ENCODE data around the gene NT5C1B.

NT5C1B gene

DNA sequence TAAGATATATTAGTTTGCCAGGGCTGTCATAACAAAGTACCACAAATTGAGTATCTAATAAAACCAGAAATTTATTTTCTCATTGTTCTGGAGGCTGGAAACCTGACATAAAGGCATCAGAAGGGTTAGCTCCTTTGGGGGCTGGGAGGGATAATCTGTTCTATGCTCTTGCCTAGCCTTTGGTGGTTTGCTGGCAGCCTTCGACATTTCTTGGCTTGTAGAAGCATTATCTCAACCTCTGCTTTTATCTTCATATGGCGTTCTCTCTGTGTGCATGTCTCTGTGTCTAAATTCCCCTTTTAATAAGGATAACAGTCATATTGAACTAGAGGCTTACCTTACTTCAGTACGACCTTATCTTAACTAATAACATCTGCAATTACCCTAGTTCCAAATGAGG is 22.8 kb upstream of the NT5C1B start:
- TF ChIP-seq ZBTB7A (IDR thresholded peaks at IDR 0.05; ENCODE audit: low read depth) (no peak), FOXM1 (IDR thresholded peaks at IDR 0.05; ENCODE audit: borderline replicate concordance, low read depth) (no peak), TCF12 (IDR thresholded peaks at IDR 0.05; ENCODE audit: low read depth) (no peak), TEAD4 (IDR thresholded peaks at IDR 0.05) (no peak), RAD21 (IDR thresholded peaks at IDR 0.05; ENCODE audit: low read depth) (no peak), EP300 (IDR thresholded peaks at IDR 0.05; ENCODE audit: borderline replicate concordance) (no peak), TAF1 (IDR thresholded peaks at IDR 0.05; ENCODE audit: low read depth) (no peak), CEBPB (IDR thresholded peaks at IDR 0.05) (no peak), NFIC (IDR thresholded peaks at IDR 0.05) (no peak)
- TF ChIP-seq, protein P1, sequence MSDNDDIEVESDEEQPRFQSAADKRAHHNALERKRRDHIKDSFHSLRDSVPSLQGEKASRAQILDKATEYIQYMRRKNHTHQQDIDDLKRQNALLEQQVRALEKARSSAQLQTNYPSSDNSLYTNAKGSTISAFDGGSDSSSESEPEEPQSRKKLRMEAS (IDR thresholded peaks at IDR 0.05): no peak

DNA sequence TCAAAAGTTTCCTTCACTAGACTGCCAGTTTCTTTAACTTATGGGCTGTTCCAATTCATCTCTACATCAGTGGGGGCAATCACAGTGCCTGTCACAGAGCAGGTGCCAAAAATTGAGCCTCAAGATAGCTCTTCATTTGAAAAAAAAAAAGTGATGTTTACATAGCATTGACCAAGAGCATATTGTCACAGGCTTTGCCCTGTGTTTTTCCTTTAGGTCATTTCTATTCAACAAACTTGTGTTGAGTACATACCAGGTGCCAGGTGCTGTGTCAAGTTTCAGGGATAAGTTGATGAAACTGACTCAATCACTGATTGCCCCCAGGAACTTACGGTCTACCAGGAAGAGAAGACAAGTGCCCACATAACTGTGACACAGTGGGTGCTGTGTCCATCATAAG is 22.2 kb upstream of the NT5C1B start:
- TF ChIP-seq RAD21 (IDR thresholded peaks at IDR 0.05; ENCODE audit: low read depth): no peak
- no peak for TF ChIP-seq NFIC (IDR thresholded peaks at IDR 0.05)
- no peak for TF ChIP-seq EP300 (IDR thresholded peaks at IDR 0.05; ENCODE audit: borderline replicate concordance)
- no peak for TF ChIP-seq FOXM1 (IDR thresholded peaks at IDR 0.05; ENCODE audit: borderline replicate concordance, low read depth)
- TF ChIP-seq TAF1 (IDR thresholded peaks at IDR 0.05; ENCODE audit: low read depth): no peak
- TF ChIP-seq, protein P1 (IDR thresholded peaks at IDR 0.05): no peak
- no peak for TF ChIP-seq TEAD4 (IDR thresholded peaks at IDR 0.05)
- TF ChIP-seq YY1 (IDR thresholded peaks at IDR 0.05; ENCODE audit: low read depth): no peak
- no peak for TF ChIP-seq EGR1 (IDR thresholded peaks at IDR 0.05)
- TF ChIP-seq CREB1 (IDR thresholded peaks at IDR 0.05; ENCODE audit: low read depth): no peak
- TF ChIP-seq, protein P2, sequence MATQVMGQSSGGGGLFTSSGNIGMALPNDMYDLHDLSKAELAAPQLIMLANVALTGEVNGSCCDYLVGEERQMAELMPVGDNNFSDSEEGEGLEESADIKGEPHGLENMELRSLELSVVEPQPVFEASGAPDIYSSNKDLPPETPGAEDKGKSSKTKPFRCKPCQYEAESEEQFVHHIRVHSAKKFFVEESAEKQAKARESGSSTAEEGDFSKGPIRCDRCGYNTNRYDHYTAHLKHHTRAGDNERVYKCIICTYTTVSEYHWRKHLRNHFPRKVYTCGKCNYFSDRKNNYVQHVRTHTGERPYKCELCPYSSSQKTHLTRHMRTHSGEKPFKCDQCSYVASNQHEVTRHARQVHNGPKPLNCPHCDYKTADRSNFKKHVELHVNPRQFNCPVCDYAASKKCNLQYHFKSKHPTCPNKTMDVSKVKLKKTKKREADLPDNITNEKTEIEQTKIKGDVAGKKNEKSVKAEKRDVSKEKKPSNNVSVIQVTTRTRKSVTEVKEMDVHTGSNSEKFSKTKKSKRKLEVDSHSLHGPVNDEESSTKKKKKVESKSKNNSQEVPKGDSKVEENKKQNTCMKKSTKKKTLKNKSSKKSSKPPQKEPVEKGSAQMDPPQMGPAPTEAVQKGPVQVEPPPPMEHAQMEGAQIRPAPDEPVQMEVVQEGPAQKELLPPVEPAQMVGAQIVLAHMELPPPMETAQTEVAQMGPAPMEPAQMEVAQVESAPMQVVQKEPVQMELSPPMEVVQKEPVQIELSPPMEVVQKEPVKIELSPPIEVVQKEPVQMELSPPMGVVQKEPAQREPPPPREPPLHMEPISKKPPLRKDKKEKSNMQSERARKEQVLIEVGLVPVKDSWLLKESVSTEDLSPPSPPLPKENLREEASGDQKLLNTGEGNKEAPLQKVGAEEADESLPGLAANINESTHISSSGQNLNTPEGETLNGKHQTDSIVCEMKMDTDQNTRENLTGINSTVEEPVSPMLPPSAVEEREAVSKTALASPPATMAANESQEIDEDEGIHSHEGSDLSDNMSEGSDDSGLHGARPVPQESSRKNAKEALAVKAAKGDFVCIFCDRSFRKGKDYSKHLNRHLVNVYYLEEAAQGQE (IDR thresholded peaks at IDR 0.05; ENCODE audit: low read depth): no peak
- TF ChIP-seq, protein P3, sequence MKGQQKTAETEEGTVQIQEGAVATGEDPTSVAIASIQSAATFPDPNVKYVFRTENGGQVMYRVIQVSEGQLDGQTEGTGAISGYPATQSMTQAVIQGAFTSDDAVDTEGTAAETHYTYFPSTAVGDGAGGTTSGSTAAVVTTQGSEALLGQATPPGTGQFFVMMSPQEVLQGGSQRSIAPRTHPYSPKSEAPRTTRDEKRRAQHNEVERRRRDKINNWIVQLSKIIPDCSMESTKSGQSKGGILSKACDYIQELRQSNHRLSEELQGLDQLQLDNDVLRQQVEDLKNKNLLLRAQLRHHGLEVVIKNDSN (IDR thresholded peaks at IDR 0.05): no peak

DNA sequence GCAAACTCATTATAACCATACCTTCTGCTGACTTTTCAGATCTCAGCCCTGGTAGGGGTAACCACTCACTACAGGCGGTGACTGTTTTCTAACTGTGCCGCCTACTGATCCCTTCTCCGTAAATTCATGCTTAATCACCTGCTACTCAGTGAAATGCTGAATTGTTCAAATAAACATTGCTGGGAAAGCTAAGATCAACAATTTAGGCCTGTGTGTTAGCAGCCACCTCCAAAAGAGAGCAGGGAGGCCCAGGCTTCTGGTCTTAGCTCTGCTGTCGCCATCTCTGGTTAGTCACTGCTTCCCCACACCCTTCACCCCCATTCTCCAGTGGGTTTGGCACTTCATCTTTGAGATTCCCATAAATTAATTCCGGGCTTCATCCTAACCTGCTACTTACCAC is 21.8 kb upstream of the NT5C1B start:
- TF ChIP-seq, protein P3 (IDR thresholded peaks at IDR 0.05): no peak
- TF ChIP-seq FOXM1 (IDR thresholded peaks at IDR 0.05; ENCODE audit: borderline replicate concordance, low read depth): no peak
- TF ChIP-seq TAF1 (IDR thresholded peaks at IDR 0.05; ENCODE audit: low read depth): no peak
- no peak for TF ChIP-seq EP300 (IDR thresholded peaks at IDR 0.05; ENCODE audit: borderline replicate concordance)
- TF ChIP-seq CREB1 (IDR thresholded peaks at IDR 0.05; ENCODE audit: low read depth): no peak
- no peak for TF ChIP-seq RAD21 (IDR thresholded peaks at IDR 0.05; ENCODE audit: low read depth)
- TF ChIP-seq EGR1 (IDR thresholded peaks at IDR 0.05): no peak
- no peak for TF ChIP-seq ZBTB7A (IDR thresholded peaks at IDR 0.05; ENCODE audit: low read depth)
- TF ChIP-seq, protein P2 (IDR thresholded peaks at IDR 0.05; ENCODE audit: low read depth): no peak
- TF ChIP-seq TCF12 (IDR thresholded peaks at IDR 0.05; ENCODE audit: low read depth): no peak
- no peak for TF ChIP-seq NFIC (IDR thresholded peaks at IDR 0.05)
- TF ChIP-seq TEAD4 (IDR thresholded peaks at IDR 0.05): no peak
- no peak for TF ChIP-seq CEBPB (IDR thresholded peaks at IDR 0.05)

DNA sequence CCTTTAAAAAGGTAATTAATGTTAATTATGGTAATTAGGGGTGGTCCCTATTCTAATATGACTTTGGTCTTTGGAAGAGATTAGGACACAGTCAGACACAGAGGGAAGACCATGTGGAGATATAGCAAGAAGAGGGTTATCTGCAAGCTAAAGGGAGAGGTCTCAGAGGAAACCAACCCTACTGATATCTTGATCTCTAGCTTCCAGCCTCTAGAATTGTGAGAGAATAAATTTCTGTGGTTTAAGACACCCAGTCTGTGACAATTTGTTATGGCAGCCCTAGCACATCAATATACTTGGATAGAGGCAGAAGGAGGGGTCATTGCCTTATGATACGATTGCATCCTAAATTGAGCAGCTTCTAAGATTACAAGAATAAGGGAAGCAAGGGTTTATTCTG is 21.3 kb upstream of the NT5C1B start:
- TF ChIP-seq TCF12 (IDR thresholded peaks at IDR 0.05; ENCODE audit: low read depth) (no peak), YY1 (IDR thresholded peaks at IDR 0.05; ENCODE audit: low read depth) (no peak), CREB1 (IDR thresholded peaks at IDR 0.05; ENCODE audit: low read depth) (no peak), TAF1 (IDR thresholded peaks at IDR 0.05; ENCODE audit: low read depth) (no peak), EP300 (IDR thresholded peaks at IDR 0.05; ENCODE audit: borderline replicate concordance) (no peak), CEBPB (IDR thresholded peaks at IDR 0.05) (no peak), RAD21 (IDR thresholded peaks at IDR 0.05; ENCODE audit: low read depth) (no peak), FOXM1 (IDR thresholded peaks at IDR 0.05; ENCODE audit: borderline replicate concordance, low read depth) (no peak), ZBTB7A (IDR thresholded peaks at IDR 0.05; ENCODE audit: low read depth) (no peak), NFIC (IDR thresholded peaks at IDR 0.05) (no peak), TEAD4 (IDR thresholded peaks at IDR 0.05) (no peak), EGR1 (IDR thresholded peaks at IDR 0.05) (no peak)
- TF ChIP-seq, protein P1 (IDR thresholded peaks at IDR 0.05): no peak
- TF ChIP-seq, protein P2 (IDR thresholded peaks at IDR 0.05; ENCODE audit: low read depth): no peak
- TF ChIP-seq, protein P3 (IDR thresholded peaks at IDR 0.05): no peak
